ENCODE data around the gene ZNF100.
A peak's percentile ranks its signal among the peaks of the same experiment; 100 is the strongest.
"Not testable (repeated sequence)": the region's sequence is repeated elsewhere in the genome, so short reads cannot be mapped to it uniquely, and the experiment has no call there.

ZNF100 gene

DNA sequence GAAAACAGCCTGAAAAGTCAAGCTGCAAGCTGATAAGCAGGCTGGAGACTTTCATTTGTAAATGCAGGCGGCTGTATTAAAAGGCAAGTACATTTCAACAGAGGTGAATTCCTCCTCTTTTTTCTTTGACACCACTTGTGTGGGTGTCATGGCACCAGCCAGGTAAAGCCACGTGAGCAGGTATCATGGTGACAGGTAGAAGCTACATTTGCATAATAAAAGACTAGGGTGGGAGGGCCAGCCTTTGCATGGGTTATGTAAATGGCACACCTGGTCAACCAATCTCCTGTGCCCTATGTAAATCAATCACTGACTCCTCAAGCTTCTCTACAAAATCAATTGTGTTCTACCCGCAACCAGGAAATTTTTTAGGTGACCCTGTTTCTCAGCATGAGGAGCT lies 68.2 kb downstream of the ZNF100 start:
- DNase-seq, result no peak

DNA sequence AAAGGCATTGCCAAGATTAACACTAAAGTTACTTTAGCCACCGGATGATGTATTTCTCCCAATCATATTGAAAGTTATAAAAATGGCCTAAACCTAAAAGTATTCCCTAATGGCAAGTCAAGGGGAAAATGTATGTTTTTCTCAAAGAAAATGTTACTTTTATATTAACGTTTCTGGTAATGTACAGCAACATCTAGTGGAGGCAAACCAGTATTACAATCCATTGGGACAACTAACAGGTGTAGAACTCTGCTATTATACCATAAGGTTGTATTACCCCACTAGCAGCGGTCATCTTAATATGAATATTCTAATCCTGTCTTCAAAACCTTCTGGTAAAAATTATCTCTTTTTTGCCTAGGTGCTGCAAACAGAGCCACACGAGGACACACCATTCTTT lies 69.2 kb downstream of the ZNF100 start:
- no peak for DNase-seq

DNA sequence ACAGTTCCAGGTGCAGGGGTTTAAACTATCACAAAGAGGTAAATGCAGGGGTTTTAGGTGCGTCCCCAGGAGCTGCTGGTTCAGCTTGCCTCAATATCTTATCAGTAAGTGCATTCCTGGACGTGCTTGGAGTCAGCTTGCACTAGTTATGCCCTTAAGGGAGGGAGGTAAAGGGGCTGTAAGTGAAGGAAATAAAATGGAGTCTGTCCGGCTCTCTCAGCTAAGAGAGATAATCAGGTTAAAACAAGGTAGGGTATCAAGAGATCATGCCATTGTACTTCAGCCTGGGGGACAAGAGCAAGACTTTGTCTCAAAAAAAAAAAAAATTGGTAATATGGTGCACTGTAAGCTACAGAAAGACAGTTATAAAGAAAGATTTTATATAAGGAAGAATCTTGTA lies 69.7 kb downstream of the ZNF100 start:
- no peak for DNase-seq

DNA sequence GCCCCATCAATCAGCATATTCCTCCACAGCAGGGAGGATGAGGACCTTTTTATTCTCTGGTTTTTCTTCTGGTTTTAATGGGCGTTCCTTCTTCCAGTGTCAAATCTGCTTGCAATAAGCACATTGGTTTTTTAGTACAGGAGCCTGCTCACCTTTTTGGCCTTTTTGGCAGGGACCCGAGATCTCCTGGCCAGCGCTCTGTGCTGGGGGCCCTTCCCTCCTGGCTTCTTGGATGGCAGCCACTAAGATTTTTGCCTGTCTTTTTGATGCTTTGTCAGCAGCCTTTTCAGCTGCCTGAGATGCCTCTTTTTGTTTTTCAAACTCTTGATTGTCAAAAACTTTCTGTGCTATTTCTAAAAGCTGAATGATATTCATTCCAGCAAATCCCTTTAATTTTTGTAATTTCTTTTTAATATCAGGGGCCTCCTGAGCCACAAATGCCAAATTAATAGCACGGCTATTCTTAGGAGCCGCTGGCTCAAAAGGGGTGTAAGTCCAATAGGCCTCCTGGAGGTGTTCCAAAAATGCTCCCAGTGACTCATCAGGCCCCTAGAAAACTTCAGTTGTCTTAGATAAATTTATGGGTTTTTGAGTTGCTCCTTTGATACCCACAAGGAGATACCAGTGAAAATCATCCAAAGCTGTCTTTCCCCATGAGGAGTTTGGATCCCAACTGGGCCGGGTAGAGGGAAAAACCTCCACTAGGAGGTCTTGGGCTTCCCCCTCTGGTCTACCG lies 73.0 kb downstream of the ZNF100 start:
- DNase-seq, result no peak

DNA sequence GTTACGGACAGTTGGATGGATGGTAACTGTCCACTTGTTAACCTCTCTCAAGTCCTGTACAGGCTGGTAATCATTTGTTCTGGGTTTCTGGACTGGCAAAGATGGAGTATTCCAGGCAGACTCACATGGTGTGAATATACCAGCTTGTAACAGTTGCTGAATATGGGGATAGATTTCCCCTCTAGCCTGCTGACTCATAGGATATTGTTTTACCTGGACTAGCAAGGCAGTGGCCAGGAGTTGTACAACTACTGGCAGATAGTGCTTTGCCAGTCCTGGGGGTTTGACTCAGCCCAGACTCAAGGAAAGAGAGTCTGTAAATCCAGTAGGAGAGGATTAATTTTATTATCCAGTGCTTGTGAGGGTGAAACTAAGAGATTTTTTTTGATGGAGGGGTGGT lies 74.0 kb downstream of the ZNF100 start:
- no peak for DNase-seq

DNA sequence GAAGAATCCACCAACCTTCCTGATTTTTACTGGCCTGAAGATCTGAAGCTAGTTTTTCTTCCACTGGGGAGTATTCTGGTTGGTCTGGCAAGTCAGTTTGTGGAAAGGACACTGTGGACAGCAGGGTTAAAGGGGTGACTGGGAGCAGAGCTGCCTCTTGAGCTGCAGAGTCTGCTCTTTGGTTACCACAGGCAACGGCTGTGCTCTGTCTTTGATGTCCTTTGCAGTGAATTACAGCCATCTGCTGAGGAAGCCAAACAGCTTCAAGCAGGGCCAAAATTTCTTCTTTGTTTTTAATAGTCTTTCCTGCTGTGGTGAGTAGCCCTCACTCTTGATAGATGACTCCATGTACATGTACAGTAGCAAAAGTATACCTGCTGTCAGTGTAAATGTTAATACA lies 75.7 kb downstream of the ZNF100 start:
- DNase-seq, result no peak

DNA sequence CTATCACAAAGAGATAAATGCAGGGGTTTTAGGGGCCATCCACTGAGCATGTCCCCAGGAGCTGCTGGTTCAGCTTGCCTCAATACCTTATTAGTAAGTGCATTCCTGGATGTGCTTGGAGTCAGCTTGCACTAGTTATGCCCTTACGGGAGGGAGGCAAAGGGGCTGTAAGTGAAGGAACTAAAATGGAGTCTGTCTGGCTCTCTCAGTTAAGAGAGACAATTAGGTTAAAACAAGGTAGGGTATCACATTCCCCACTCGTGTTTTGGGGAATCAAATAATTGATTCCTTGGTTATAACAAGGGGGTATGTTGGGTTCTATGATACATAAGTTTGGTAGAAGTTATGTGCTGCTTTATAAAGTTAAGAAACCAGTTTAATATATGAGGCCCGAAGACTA lies 78.9 kb downstream of the ZNF100 start:
- no peak for DNase-seq

DNA sequence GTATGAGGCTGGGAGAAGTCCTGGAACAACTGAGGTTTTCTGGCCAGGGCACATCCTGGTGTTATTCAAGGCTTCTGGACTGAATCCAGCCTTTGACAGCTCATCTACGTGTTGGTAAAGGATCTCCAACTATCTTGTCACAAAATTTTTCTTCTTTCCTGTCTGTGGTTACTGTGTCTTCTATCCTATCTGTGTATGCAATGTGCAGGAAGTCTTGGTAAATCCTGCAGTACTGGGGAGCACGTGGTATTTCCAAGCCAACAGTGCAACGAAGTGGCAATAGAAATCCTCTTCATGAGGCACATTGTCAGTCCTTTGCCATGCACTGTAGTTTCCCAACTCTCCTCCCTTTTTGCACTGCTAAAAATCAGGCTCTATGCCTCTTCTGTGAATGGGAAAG lies 86.7 kb downstream of the ZNF100 start:
- DNase-seq, result no peak

DNA sequence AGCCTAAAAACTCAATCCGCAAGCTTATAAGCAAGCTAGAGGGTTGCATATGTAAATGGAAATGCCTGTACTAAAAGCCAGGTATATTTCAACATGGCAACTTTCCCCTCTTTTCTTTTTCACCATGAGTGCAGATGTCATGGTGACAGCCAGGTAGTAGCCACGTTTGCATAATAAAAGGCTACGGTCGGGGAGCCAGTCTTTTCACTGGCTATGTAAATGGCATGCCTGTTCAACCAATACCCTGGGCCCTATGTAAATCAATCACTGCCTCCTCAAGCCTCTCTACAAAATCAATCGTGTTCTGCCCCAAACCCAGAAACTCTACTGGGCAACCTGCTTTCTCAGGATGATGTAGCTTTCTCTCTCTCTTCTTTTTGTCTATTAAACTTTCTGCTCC lies 87.4 kb downstream of the ZNF100 start:
- DNase-seq, result no peak

DNA sequence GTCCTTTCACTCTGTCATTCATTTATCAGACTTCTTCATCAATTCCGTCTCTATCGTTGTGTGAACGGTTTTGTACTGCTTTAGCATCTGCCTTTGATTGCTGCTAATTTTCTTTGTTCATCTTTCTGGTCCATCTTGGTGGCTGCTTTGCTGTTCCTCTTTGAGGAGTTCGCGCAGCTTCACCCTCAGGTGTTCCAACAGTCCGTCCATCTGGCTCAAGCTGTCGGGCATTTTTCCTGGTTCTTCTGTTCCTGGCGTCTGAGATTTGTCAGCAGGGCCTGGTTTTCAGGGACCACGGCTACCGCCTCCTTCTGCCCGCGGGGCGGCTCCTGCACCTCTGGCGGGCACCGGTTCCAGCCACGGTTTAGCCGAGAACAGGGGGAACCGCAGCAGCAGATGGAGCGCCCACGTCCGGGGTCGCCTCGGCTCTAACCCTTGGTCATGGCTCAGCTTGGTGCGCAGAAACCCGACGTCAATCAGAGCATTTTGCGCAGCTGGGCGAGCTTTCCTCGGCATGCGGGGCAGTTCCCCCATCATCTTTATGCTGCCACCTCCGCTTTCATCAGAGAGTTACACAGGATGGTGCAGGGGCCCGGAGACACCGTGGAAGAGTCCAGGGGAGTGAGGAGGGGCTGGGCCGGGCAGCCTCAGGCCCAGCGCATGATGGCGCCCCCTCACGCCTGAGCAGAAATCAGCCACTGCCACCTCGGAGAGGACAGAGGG lies 89.5 kb downstream of the ZNF100 start:
- DNase-seq, result peak; percentile 15

DNA sequence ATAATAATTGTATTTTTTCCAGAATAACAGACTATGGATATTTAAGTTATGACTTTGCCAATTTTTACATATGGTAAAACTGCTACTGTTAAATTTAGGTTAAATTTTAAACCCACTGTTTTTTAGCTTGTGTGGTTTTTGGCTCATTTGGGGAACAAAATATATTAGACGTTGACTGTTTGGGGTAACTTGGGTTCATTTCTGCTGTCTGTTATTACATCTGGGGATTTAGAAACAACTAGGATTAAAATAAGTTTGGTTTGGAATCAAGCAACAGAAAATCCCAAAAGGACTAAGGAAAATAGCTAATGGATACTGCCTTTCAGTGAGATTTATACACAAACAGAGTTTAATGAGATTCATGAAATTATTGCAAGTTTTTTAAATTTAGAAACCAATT lies 92.9 kb downstream of the ZNF100 start:
- no peak for DNase-seq

DNA sequence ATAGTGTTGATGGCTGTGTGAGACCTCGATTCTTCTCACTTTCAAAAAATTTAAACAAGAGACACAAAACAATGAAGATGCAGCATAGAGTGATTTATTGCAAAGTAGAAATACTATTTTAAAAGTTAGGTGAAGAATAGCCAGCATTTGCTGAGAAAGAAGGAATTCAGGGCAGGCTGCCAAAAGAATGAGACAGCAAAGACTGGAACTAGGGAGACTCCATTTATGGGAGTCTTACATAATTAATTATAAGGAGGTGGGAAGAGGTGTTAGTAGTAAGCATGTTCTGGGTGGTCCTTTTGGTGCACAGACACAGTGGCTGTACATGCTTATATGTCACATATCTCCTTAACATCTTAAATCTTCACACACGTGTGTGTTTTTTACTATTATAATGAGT lies 93.9 kb downstream of the ZNF100 start:
- not testable (repeated sequence) for DNase-seq

All from activated CD4-positive, alpha-beta T cell treated with anti-CD3 and anti-CD28 coated beads for 48 hours (primary cell).